ENCODE data around the gene MXRA8.

DNA sequence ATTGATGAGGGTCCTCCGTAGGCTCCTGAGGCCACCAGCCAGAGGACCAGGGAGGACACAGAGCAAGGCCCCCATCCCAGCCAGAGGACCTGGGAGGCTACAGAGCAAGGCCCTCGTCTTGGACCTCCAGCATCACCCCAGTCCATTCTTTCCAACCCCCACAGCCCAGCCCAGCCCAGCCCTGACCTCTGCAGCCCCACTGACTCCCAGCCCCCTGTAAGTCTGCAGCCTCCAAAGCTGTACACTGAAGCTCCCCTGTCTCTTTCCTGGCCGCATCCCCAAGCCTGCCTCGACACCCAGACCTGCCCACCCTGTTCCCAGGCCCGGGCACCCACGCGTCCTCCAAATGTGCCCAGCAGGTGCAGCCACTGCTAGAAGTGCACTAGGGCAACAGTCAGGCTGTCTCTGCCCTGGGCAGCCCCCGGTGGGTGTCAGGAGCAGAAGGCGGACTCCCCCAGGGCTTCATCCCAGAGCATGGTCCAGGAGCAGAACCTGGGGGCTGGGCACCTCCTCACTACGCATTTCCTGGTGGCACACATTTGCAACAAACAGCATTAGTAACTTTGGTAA lies 11.2 kb downstream of the MXRA8 start:
- TF ChIP-seq POLR2A (IDR thresholded peaks at IDR 0.05; ENCODE audit: low read depth, low read length) (no peak), CTCF (IDR thresholded peaks at IDR 0.05; ENCODE audit: extremely low read depth in 1 of 2, insufficient read depth in 1 of 2, low read depth in 1 of 2, low read length in 2 of 2) (no peak), JUN (IDR thresholded peaks at IDR 0.05; ENCODE audit: borderline replicate concordance, insufficient read depth, insufficient read length, low read depth) (no peak), EZH2 (IDR thresholded peaks at IDR 0.05; ENCODE audit: borderline replicate concordance, low read depth, low read length, severe bottlenecking) (no peak), GATA2 (IDR thresholded peaks at IDR 0.05; ENCODE audit: insufficient read depth, insufficient read length, low read depth, low read length) (no peak), FOS (IDR thresholded peaks at IDR 0.05; ENCODE audit: borderline replicate concordance, insufficient read depth, low read length) (no peak), POLR2AphosphoS5 (IDR thresholded peaks at IDR 0.05; ENCODE audit: insufficient read depth, low read depth, low read length) (no peak)

Measured in endothelial cell of umbilical vein (primary cell).